GM18870 (cell line): ENCODE results near the gene MED27.
"Not testable (repeated sequence)": the region's sequence is repeated elsewhere in the genome, so short reads cannot be mapped to it uniquely, and the experiment has no call there.

Experiments
- ATAC-seq: cut with Tn5 transposase; IDR thresholded peaks from one replicate; pipeline ENCODE4 v1.9.1; 2021; ENCODE audit warnings: moderate library complexity; ENCODE audit not compliant: unreplicated experiment

MED27 gene

GRCh38 chr9:132077881-132078698 lies 1.6 kb downstream of the MED27 start:
- no peak for ATAC-seq

GRCh38 chr9:132075853-132076252 lies 3.8 kb downstream of the MED27 start:
- ATAC-seq, result no peak

- no peak for ATAC-seq
Observed at GRCh38 chr9:132074736-132075135, 4.9 kb downstream of the MED27 start.

GRCh38 chr9:132071847-132072507 lies 7.7 kb downstream of the MED27 start:
- no peak for ATAC-seq

GRCh38 chr9:132069046-132069898 lies 10.4 kb downstream of the MED27 start:
- no peak for ATAC-seq

GRCh38 chr9:132068605-132069004 lies 11.1 kb downstream of the MED27 start:
- ATAC-seq, result no peak

- ATAC-seq, result no peak
Observed at GRCh38 chr9:132066511-132066910, 13.2 kb downstream of the MED27 start.

GRCh38 chr9:132066057-132066456 lies 13.6 kb downstream of the MED27 start:
- no peak for ATAC-seq

- no peak for ATAC-seq
Observed at GRCh38 chr9:132063281-132063680, 16.4 kb downstream of the MED27 start.

GRCh38 chr9:132062806-132063205 lies 16.9 kb downstream of the MED27 start:
- no peak for ATAC-seq

GRCh38 chr9:132061526-132061925 lies 18.1 kb downstream of the MED27 start:
- no peak for ATAC-seq

- ATAC-seq, result no peak
Observed at GRCh38 chr9:132059361-132059760, 20.3 kb downstream of the MED27 start.

GRCh38 chr9:132058226-132058625 lies 21.4 kb downstream of the MED27 start:
- not testable (repeated sequence) for ATAC-seq

- no peak for ATAC-seq
Observed at GRCh38 chr9:132056717-132057560, 22.7 kb downstream of the MED27 start.

GRCh38 chr9:132055756-132056155 lies 23.9 kb downstream of the MED27 start:
- no peak for ATAC-seq

- no peak for ATAC-seq
Observed at GRCh38 chr9:132054024-132054423, 25.6 kb downstream of the MED27 start.

GRCh38 chr9:132049900-132050299 lies 29.8 kb downstream of the MED27 start:
- no peak for ATAC-seq

GRCh38 chr9:132049323-132049882 lies 30.3 kb downstream of the MED27 start:
- no peak for ATAC-seq

GRCh38 chr9:132048201-132048600 lies 31.5 kb downstream of the MED27 start:
- ATAC-seq, result no peak

- ATAC-seq, result no peak
Observed at GRCh38 chr9:132046456-132046855, 33.2 kb downstream of the MED27 start.
